ENCODE results near the gene G6PC3. TPM values are rescaled to one million over a fixed set of nuclear protein-coding genes. Genes with fewer than 3 reads are reported as not detected.
A peak's percentile ranks its signal among the peaks of the same experiment; 100 is the strongest.
"Not testable (repeated sequence)": the region's sequence is repeated elsewhere in the genome, so short reads cannot be mapped to it uniquely, and the experiment has no call there.

Gene G6PC3
- total RNA-seq, 2 donors from 2014 or later = 36.0 to 41.1 TPM

GRCh38 chr17:44094701-44095387, 24.3 kb downstream of the G6PC3 start:
- Histone ChIP-seq H3K36me3 (peaks cover 39% of the 10 kb centered on the region), H3K4me3 (no peak overlapping the region), H3K27ac (peak overlapping the region; percentile 83 to 87), H3K9me3 (no peaks in the 10 kb centered on the region), H3K27me3 (no peaks in the 10 kb centered on the region), H3K4me1 (peaks cover 0 to 50% of the 10 kb centered on the region in 2 donors)
- TF ChIP-seq CTCF (IDR thresholded peaks at IDR 0.05) = no peak
- no peak for DNase-seq (ENCODE audit: low spot score)

DNA sequence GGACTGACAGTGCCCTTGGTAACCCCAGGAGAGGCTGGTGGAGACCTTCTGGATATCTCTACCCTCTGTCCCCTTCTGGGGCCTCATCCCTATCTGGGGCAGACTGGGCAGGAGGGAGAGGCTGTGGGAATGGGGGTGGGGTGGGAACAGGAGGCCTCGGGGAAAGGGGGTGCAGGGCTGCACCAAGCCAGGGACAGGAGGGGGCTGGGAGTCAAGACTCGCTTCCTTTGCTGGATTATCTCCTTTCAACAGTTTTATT, 24.8 kb downstream of the G6PC3 start:
- TF ChIP-seq CTCF (IDR thresholded peaks at IDR 0.05) = no peak
- H3K36me3 ChIP-seq = peaks cover 34% of the 10 kb centered on the region
- peak overlapping the region in 1 of 2 donors; percentile 40 for H3K4me3 ChIP-seq
- H3K4me1 ChIP-seq = peaks cover 0 to 55% of the 10 kb centered on the region in 2 donors
- H3K27ac ChIP-seq = peak overlapping the region; percentile 83 to 87
- H3K27me3 ChIP-seq = no peaks in the 10 kb centered on the region
- DNase-seq (ENCODE audit: low spot score) = no peak
- no peaks in the 10 kb centered on the region for H3K9me3 ChIP-seq

DNA sequence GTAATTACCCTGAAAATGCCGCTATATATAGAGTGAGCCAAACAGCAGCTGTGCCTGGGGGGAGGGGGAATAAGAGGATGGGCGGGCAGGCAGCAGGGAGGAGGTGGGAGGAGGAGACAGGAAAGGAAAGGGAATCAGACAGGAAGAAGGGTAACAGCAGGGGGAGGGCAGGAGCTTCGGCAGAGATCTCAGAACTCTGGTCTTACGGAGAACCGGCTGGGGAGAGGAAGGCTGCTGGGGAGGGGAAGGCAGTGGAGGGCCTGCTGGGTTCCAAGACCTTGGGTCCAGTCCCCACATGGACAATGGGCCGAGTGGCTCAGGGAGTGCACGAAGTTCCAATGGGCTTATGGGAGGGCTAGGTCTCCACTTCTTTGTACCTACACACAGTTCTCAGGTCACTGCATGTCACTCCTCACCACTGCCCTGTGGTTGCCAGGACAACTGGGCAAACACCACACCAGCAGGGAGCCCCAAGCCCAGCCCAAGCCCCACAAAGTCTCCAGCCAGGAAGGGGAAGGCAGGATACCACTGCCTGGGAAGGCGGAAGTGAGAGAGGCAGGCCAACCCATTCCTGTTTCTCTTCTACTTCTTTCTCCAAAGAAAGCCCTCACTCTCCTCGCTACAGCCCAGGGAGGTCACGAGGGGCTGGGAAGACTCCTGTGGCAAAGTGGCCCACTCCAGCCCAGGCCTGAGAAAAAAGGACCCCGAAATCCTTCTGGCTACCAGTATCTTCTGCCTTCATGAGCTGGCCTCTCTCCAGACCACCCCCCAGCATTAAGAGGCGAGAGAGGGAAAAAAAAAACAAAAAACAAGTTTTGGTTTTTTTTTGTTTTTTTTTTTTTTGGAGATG, 25.3 kb downstream of the G6PC3 start:
- peak overlapping the region; percentile 83 to 87 for H3K27ac ChIP-seq
- peak overlapping the region; percentile 17 to 40 for H3K4me3 ChIP-seq
- H3K27me3 ChIP-seq = no peaks in the 10 kb centered on the region
- H3K4me1 ChIP-seq = peaks cover 0 to 59% of the 10 kb centered on the region in 2 donors
- DNase-seq (ENCODE audit: low spot score) = peak; percentile 73
- no peaks in the 10 kb centered on the region for H3K9me3 ChIP-seq
- H3K36me3 ChIP-seq = peaks cover 28% of the 10 kb centered on the region
- peak in 1 of 2 donors; percentile 24 for TF ChIP-seq CTCF (IDR thresholded peaks at IDR 0.05)

DNA sequence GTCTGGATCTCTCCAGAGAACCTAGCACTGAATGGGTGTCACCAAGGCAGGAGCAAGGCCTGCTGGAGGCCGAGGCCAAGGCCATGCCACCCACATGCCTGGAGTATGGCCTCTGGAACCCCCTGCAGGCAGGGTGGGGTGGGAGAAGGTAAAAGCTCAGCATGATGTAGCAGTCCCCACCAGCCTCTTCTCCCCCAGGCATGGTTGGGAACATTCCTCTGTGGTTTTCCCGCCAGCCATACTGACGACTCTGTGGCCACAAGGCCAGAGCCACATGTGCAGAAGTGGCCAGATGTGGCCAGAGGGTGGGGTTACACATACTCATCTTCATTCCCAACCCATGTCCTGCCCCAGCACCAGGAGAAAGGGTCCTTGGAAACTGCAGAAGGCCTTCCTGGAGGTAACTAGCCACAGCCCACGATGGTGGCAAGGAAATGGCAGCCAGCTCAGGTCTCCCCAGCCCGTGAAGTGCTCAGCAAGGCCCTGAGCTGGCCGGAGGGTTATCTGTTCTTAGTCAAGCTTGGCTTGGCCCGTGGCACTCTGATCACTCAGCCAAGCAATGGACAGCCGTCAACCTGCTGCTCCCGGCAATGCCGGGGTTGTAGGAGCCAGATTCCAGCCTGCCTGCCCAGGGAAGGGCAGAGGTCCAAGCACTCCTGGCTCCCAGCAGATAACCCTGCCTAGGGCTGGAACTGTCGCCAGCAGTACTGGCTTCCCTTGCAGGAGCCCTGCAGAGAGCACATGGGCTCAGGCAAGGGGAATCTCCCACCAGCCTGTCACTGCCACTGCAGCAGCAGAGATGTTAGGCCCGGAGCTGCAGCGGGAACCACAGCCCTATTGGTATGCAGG, 26.8 kb downstream of the G6PC3 start:
- H3K4me1 ChIP-seq = peaks cover 0 to 66% of the 10 kb centered on the region in 2 donors
- H3K27me3 ChIP-seq = no peaks in the 10 kb centered on the region
- H3K9me3 ChIP-seq = no peaks in the 10 kb centered on the region
- peaks cover 14% of the 10 kb centered on the region for H3K36me3 ChIP-seq
- no peak for TF ChIP-seq CTCF (IDR thresholded peaks at IDR 0.05)
- H3K27ac ChIP-seq = peak overlapping the region; percentile 83 to 87
- DNase-seq (ENCODE audit: low spot score) = no peak
- no peak overlapping the region for H3K4me3 ChIP-seq

DNA sequence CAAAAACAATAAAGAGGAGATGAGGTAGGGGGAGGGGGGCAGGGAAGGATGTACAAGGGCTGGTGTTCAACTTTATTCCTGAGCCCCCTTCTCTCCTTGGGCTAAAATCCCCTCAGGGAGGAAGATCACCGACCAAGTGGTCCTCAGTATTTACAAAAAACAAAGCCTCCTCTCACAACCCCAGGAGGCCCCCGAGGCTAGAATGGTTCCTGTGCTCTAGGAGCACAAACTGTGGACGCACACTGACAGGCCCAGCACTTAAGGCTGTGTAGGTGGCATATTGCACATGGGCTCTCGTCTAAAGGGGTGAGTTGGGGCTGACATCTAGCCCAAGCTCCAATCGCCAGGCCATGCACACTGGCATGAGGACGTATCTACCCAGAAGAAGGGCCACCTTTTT, 31.3 kb downstream of the G6PC3 start:
- not testable (repeated sequence) for DNase-seq (ENCODE audit: low spot score); H3K27me3 ChIP-seq; H3K9me3 ChIP-seq; H3K36me3 ChIP-seq; H3K4me3 ChIP-seq
- peak overlapping the region; percentile 97 for H3K27ac ChIP-seq
- peaks cover 0 to 86% of the 10 kb centered on the region in 2 donors for H3K4me1 ChIP-seq
